GM10266 (cell line): Measurements from ENCODE around the gene MYH16.
"Not testable (repeated sequence)": the region's sequence is repeated elsewhere in the genome, so short reads cannot be mapped to it uniquely, and the experiment has no call there.

Source experiments
- DNase-seq: peaks from one replicate; pipeline ENCODE4 v3.0.0; 2012; ENCODE audit errors: extremely low spot score
- CTCF ChIP-seq: IDR thresholded peaks from 2 replicates; pipeline ENCODE4 v1.5.1; 2012; ENCODE audit warnings: mild to moderate bottlenecking, low read depth; ENCODE audit not compliant: control insufficient read depth, insufficient read depth; ENCODE audit errors: missing control alignments

The MYH16 gene

GRCh38 chr7:99260395-99260794 lies 12.2 kb upstream of the MYH16 start:
- DNase-seq = no peak
- no peak for TF ChIP-seq CTCF

- no peak for DNase-seq
These were observed 11.0 kb upstream of the MYH16 start for GRCh38 chr7:99261646-99262045.

GRCh38 chr7:99265848-99266480 lies 6.7 kb upstream of the MYH16 start:
- DNase-seq = no peak
- TF ChIP-seq CTCF = no peak

More at GRCh38 chr7:99261646-99262045, 11.0 kb upstream of the MYH16 start:
- TF ChIP-seq CTCF = no peak

- no peak for DNase-seq
- TF ChIP-seq CTCF = no peak
These were observed 5.2 kb upstream of the MYH16 start for GRCh38 chr7:99267481-99267840.

GRCh38 chr7:99267841-99268576 lies 4.6 kb upstream of the MYH16 start:
- TF ChIP-seq CTCF = no peak
- no peak for DNase-seq

GRCh38 chr7:99268577-99268908 lies 4.1 kb upstream of the MYH16 start:
- no peak for TF ChIP-seq CTCF
- DNase-seq = no peak

GRCh38 chr7:99270702-99271101 lies 1.9 kb upstream of the MYH16 start:
- TF ChIP-seq CTCF = no peak

GRCh38 chr7:99273561-99273960 lies 922 bp downstream of the MYH16 start:
- DNase-seq = not testable (repeated sequence)

More at GRCh38 chr7:99270702-99271101, 1.9 kb upstream of the MYH16 start:
- DNase-seq = no peak

GRCh38 chr7:99274908-99275307 lies 2.3 kb downstream of the MYH16 start:
- not testable (repeated sequence) for DNase-seq
